K562 (cell line): ENCODE data around the gene UNC45B. TPM values are rescaled to one million over a fixed set of nuclear protein-coding genes. Genes with fewer than 3 reads are reported as not detected.

Experiments used
- ELK1 ChIP-seq: sonication (generic); formaldehyde crosslinking; IDR thresholded peaks from 2 replicates; pipeline ENCODE4 v1.8.1; 2022; ENCODE audit warnings: missing genetic modification reagents
- FOXJ2 ChIP-seq: fragments of 200-800 bp; sonication (Bioruptor generic); IDR thresholded peaks from 2 replicates; pipeline ENCODE4 v1.6.1; 2016; ENCODE audit warnings: missing genetic modification characterization, missing compliant biosample characterization
- GTF3C2 ChIP-seq: IDR thresholded peaks from 3 replicates; pipeline ENCODE4 v1.6.1; 2011; ENCODE audit warnings: borderline replicate concordance, mild to moderate bottlenecking, moderate library complexity; ENCODE audit not compliant: insufficient read length; ENCODE audit errors: extremely low read depth
- MCM2 ChIP-seq: fragments of 450-650 bp; IDR thresholded peaks from 2 replicates; pipeline ENCODE4 v1.6.1; 2017; ENCODE audit warnings: low read depth, mild to moderate bottlenecking
- PTRF ChIP-seq: fragments of 450-650 bp; IDR thresholded peaks from 2 replicates; pipeline ENCODE4 v1.6.1; 2016; ENCODE audit warnings: mild to moderate bottlenecking, missing genetic modification characterization, missing compliant biosample characterization
- THRAP3 ChIP-seq: fragments of 450-650 bp; IDR thresholded peaks from 2 replicates; pipeline ENCODE4 v1.6.1; 2016; ENCODE audit warnings: mild to moderate bottlenecking, inconsistent platforms, borderline replicate concordance
- U2AF2 ChIP-seq: fragments of 200-400 bp; formaldehyde crosslinking; optimal IDR thresholded peaks from 2 replicates; pipeline ENCODE3; 2017; ENCODE audit warnings: low read depth, mild to moderate bottlenecking, low read length
- ZNF24 ChIP-seq: fragments of 450-650 bp; IDR thresholded peaks from 2 replicates; pipeline ENCODE4 v1.6.1; 2016
- polyA plus RNA-seq, 8 experiments: library from polyadenylated mRNA; depleted of rRNA in 4 of 8; stranded (reverse) in 5 of 8; unstranded in 3 of 8; fragments of >200 nt; fragmentation: Nextera tagmentation in 2 of 8; fragmentation: Illumina TruSeq in 1 of 8; extraction: Ambion mirVana in 2 of 8; extraction: Trizol in 1 of 8; gene quantifications; 2 replicates each; pipeline versions ENCODE4 v1.2.1 to v1.2.3, GENCODE V29; 2011 to 2014; ENCODE audit warnings: inconsistent platforms in 1 of 8, missing spikeins in 1 of 8
- total RNA-seq, 7 experiments: library from RNA; depleted of rRNA in 6 of 7; stranded (reverse); fragments of >200 nt in 6 of 7; fragmentation: Illumina TruSeq in 2 of 7; extraction: Trizol in 2 of 7; gene quantifications; 2 replicates each; pipeline versions ENCODE4 v1.2.1 to v1.2.3, GENCODE V29; 2011 to 2021; ENCODE audit warnings: low replicate concordance in 1 of 7

The UNC45B gene
- total and polyA plus RNA-seq, 9 of the 15 experiments (the other 6 are each of a cell fraction or from before 2014, with no cell fraction given): not detected

GRCh38 chr17:35210741-35211140, 63.1 kb downstream of the UNC45B start (continued):
- TF ChIP-seq ELK1 (CRISPR knock-in tag): no peak
- no peak for TF ChIP-seq U2AF2
- no peak for TF ChIP-seq MCM2
- TF ChIP-seq GTF3C2: no peak
- TF ChIP-seq FOXJ2 (tag): no peak
- no peak for TF ChIP-seq THRAP3
- TF ChIP-seq ZNF24: no peak
- TF ChIP-seq PTRF (tag): no peak
